GM12872 (cell line): Measurements from ENCODE around the gene SEPTIN12.

Experiments
- CTCF ChIP-seq: IDR thresholded peaks from 3 replicates; pipeline ENCODE4 v1.5.1; 2011; ENCODE audit warnings: low read depth, mild to moderate bottlenecking, low read length, moderate library complexity; ENCODE audit not compliant: insufficient read depth

SEPTIN12 gene

GRCh38 chr16:4754865-4755264 is 33.3 kb downstream of the SEPTIN12 start:
- TF ChIP-seq CTCF, result no peak

- no peak for TF ChIP-seq CTCF
These were observed 34.9 kb downstream of the SEPTIN12 start for GRCh38 chr16:4753227-4753626.

- no peak for TF ChIP-seq CTCF
These were observed 35.6 kb downstream of the SEPTIN12 start for GRCh38 chr16:4752351-4753100.

GRCh38 chr16:4750896-4751295 is 37.2 kb downstream of the SEPTIN12 start:
- no peak for TF ChIP-seq CTCF

GRCh38 chr16:4749700-4750257 is 38.4 kb downstream of the SEPTIN12 start:
- no peak for TF ChIP-seq CTCF

GRCh38 chr16:4748682-4749411 is 39.3 kb downstream of the SEPTIN12 start:
- no peak for TF ChIP-seq CTCF

- TF ChIP-seq CTCF, result no peak
These were observed 40.1 kb downstream of the SEPTIN12 start for GRCh38 chr16:4747906-4748681.
